AG04449 (cell line): ENCODE results near the gene ETNK1.
"Not testable (repeated sequence)": the region's sequence is repeated elsewhere in the genome, so short reads cannot be mapped to it uniquely, and the experiment has no call there.

Source experiments
- CTCF ChIA-PET: fragments of 350-600 bp; formaldehyde crosslinking; extraction: SDS; loops from one replicate; lab custom pipeline; 2021; ENCODE audit warnings: antibody characterized with exemption; lab: Yijun Ruan, JAX
- POLR2A ChIA-PET: fragments of 400-600, 350-600 bp; formaldehyde crosslinking; extraction: SDS; loops from one replicate; lab custom pipeline; 2020; ENCODE audit warnings: antibody characterized with exemption, inconsistent platforms; lab: Yijun Ruan, JAX
- DNase-seq: peaks from one replicate; pipeline ENCODE4 v3.0.0-alpha.2; 2010; ENCODE audit warnings: low read depth, low spot score
- H3K4me3 ChIP-seq: 2 replicates; pipeline ENCODE4 v1.5.1; 2011; ENCODE audit warnings: low read depth, mild to moderate bottlenecking, control low read depth, low read length
- CTCF ChIP-seq: IDR thresholded peaks from one replicate; pipeline ENCODE4 v1.5.1; 2011; ENCODE audit warnings: mild to moderate bottlenecking, moderate library complexity, low read length, control low read depth, inconsistent platforms; ENCODE audit not compliant: insufficient read depth; ENCODE audit errors: missing control alignments

Gene ETNK1

GRCh38 chr12:22698576-22698975 is 73.6 kb downstream of the ETNK1 start:
- TF ChIP-seq CTCF: no peak
- no peak for DNase-seq
- H3K4me3 ChIP-seq: no peak overlapping the region
- CTCF ChIA-PET: interaction anchor here (1.9 kb wide), 1 partner anchor 13 kb away, joined by 8 read pairs; no protein-coding TSS in a partner anchor
- POLR2A ChIA-PET: no interaction called here

- CTCF ChIA-PET, DNase-seq, H3K4me3 ChIP-seq, POLR2A ChIA-PET: not testable (repeated sequence)
These were observed 74.7 kb downstream of the ETNK1 start for GRCh38 chr12:22699705-22700104.

DNA sequence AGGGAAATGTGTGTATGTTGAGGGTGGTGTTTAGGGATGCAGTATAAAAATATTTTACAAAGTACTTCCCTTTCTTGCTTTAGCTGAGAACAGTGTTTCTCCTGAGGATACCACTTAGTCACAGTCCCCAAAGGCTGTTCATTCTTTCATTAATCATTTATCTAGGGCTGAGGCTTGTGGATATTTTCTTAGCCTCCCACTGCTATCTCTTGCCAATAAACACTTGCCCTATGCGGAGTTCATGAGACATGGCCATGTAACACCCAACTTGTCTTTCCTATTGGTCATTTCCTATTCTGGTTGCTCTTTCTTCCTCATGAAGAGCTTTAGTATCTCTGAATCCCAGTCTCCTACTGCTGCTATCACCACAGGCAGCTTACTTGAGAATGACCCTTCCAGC is 75.1 kb downstream of the ETNK1 start:
- POLR2A ChIA-PET: no interaction called here
- CTCF ChIA-PET: no interaction called here
- no peak for TF ChIP-seq CTCF
- DNase-seq: no peak
- no peak overlapping the region for H3K4me3 ChIP-seq

DNA sequence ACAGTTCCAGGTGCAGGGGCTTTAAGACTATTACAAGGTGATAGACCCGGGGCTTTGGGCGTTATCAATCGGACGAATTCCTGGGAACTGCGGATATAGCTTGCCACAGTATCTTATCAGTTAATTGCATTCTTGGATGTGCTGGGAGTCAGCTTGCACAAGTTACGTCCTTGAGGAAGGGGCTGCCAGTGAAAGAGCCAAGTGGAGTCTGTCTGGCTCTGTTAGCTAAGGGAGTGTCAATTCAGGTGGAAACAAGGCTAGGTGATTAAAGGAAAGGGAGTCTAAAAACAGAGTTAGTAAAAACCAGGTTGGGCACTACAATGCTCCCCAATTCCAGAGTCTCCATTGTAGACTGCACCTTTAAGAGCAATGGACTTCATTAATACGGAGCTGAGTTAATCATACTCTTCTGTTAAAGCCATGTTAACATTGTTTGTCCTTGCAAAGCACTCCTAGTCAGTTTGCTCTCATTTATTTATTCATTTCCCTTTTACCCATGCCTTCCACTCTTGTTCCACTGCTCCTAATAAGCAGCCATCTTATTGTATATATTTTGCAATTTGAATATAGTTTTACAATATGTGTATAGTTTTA is 76.3 kb downstream of the ETNK1 start:
- H3K4me3 ChIP-seq, POLR2A ChIA-PET, CTCF ChIA-PET, DNase-seq: not testable (repeated sequence)

GRCh38 chr12:22702690-22703089 is 77.7 kb downstream of the ETNK1 start:
- no peak for DNase-seq
- CTCF ChIA-PET: no interaction called here
- H3K4me3 ChIP-seq: no peak overlapping the region
- TF ChIP-seq CTCF: no peak
- POLR2A ChIA-PET: no interaction called here

GRCh38 chr12:22709292-22709691 is 84.3 kb downstream of the ETNK1 start:
- TF ChIP-seq CTCF: peak; percentile 40
- ChIA-PET CTCF (interaction anchor here (0.8 to 1.0 kb wide), 2 partner anchors 113 to 814 kb away, joined by 3 read pairs; no protein-coding TSS in a partner anchor), POLR2A (no interaction called here)
- no peak overlapping the region for H3K4me3 ChIP-seq
- no peak for DNase-seq

DNA sequence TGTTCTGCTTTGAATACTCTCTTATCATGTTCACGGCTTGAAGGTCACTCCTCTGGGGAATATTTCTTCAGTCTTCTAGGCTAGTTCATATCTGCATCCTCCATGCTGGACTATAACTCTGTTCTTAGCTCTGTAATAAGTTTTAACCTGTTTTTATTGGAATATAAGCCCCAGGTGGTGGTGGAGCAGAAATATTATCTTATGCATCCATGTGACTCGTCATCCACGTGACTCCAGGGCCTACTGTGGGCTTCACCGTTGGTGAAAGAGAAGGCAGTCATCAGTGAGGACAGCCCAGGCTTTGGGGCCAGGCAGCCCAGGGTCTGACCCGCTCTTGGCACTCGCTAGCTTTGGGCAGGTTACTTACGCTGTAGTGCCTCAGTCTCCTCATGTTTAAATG is 87.1 kb downstream of the ETNK1 start:
- ChIA-PET CTCF (no interaction called here), POLR2A (no interaction called here)
- no peak for DNase-seq
- no peak overlapping the region for H3K4me3 ChIP-seq
- TF ChIP-seq CTCF: no peak
